GM18505 (cell line): ENCODE results near the gene UGT1A6.

ENCODE experiments used
- ATAC-seq: cut with Tn5 transposase; IDR thresholded peaks from one replicate; pipeline ENCODE4 v1.9.1; 2021; ENCODE audit not compliant: unreplicated experiment
- POLR2A ChIP-seq: IDR thresholded peaks from 4 replicates; pipeline ENCODE4 v1.6.1; 2011; ENCODE audit warnings: borderline replicate concordance; ENCODE audit not compliant: insufficient read depth, insufficient read length; ENCODE audit errors: extremely low read depth

The UGT1A6 gene

DNA sequence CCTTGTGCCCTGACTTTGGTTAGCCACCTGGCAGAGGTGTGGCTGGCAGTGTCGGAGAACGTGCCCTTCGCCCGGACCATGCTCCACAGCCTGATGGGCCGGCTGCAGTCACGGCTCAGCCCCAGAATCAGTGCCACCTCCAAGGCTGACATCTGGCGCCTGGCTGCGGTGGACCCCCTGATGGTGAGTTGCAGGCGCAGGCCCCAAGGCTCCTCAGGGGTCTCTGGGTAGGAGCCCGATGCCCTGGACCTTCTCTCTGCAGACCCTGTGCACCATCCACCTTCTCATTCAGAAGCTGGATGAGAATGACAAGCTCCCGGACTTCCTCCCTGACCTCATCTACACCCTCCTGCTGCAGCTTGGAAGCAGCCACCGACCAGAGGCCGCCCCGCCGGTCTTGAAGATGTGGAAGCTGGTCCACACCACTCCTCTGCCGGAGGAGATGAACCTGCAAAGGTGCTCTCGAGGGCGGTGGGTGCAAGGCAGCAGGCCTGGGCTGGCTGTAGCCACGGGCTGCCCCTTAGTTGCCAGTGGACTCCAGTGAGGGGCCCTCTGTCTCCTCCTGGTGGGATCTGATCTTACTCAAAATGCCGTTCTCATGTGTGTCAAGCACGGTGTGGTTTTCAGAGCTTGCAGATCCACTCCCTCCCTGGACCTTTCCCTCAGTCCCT, 129.5 kb downstream of the UGT1A6 start:
- ATAC-seq: no peak
- TF ChIP-seq POLR2A: no peak
